Hypothalamus (tissue), 51 donors: ENCODE data around the gene VAPA.
A peak's percentile ranks its signal among the peaks of the same experiment; 100 is the strongest.

Experiments used
- DNase-seq, 51 donors: peaks; one replicate each; lab custom pipeline; 2025; lab: John Stamatoyannopoulos, UW

Gene VAPA

DNA sequence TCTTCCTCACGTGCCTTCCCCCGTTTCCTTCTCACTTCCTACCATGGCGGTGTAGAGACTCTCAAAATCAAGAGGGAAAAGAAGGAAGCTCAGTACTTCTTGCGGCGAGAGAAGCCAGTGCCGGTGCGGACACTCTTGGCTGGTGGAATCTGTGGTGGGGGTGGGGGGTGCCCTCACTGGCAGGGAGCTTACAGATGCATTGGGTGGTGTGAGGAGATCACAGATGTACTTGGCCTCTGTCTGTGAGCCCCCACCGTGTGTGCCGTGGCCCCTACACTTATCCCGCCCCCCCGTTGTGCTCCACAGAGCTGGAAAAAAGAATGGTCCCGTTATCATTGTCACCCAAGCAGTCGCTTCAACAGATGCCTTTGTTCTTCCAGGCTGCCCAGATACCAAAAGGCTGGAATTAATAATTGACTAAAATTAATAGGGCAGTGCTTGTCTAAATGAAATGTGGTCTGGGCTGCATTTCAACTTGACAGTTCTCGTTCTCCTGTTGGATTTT is 79.8 kb downstream of the VAPA start:
- peak in 6 of 51 donors; percentile 15 to 45 (median 20) for DNase-seq

DNA sequence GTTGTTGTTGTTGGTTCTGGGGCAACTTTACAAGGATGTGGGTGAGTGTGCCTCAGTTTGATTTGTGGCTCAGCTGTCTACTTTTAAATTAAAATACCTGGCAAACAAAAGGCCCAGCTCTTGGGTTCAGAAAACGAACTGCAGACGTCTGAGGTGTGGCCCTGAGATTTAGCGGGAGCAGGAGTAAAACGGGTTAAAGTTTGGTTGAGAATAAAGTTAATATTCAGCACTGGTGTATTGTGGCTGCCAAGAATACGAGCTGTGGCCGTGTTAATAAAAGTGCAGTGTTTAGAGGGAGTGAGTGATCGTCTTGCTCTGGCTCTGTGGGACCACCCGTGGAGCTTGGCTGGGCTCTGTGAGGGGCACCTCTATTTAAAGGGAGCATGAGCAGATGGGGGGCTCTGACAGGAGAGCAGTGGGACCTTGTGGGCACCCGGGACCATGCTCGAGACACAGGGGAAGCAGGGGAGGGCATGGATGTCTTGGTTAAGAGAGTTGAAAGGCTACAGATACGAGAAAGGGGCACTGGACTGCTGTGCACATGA is 80.3 kb downstream of the VAPA start:
- DNase-seq = no peak

DNA sequence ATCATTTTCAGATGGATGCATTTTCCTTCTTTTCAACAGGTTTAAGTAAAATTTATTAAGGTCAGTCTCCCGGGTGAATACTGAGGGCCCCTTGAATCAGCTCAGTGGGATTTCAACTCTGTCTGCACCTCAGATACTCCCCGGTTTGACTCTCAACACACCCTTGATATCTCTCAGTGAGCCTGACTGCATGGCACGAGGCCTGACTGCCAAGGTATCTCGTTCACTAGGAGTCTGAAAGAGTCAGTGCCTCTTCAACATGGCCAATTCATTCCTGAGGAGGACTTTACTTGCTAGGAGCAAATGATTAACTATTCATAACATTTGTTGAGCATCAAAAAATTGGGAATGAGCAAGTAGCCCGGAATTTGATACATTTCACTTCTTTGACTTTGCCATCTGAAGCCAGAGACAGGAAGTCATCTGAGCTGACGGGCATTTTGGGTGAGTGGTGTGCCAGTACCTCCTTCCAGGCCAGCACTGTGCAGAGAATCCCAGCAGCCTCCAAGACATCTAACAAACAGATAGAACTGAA is 81.0 kb downstream of the VAPA start:
- peak in 1 of 51 donors; percentile 9 for DNase-seq

DNA sequence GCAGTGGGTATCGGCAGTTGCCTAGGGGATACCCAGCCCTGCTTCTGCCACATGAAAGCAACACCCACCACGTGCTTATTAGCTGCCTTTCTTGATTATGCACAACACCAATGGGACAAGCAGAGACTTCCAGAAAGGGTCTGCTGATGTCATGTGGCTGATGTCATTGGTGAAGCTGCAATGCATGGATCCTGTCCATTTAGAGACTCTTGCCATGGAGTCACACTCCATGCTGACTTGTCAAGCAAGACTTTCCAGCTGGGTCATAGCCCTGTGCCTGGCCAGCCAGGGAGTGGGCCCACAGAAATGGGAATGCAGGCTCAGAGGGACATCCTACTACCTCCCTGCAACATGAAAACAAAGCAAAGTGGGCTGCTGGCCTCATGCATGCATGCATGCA is 81.8 kb downstream of the VAPA start:
- no peak for DNase-seq

DNA sequence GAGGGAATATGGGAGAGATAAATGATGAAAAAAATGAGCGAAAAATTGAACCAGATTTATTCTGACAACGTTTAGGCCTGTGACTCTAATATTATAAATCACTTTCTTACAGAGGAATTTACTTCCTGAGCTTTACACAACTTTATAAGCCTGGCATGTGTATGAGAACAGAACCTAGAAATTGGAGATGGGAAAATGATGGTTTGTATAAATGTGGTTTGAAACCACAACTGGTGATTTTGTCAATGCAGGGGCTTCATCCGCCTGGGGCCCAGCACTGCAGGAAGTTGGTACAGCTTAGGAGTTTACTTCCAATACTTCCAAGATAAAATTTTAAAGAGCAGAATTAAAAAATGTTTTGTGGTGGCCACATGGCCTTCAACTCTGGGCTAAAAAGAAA is 82.3 kb downstream of the VAPA start:
- no peak for DNase-seq

DNA sequence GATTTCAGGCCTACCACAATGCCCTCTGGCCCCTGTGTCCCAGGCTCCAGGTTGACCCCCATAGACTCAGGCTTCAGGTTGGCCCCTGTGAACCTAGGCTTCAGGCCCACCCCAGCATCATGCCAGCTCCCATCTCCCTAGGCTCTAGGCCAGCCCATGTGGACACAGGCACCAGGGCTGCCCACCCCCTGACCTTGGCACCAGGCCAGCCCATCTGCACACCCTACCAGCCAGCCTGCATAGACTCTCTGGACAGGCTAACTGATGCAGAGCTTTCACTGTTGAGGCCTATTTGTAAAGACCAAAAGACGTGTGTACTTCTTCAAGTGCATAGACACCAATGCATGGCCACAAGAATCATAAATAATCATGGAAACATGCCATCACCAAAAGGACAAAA is 83.9 kb downstream of the VAPA start:
- no peak for DNase-seq

DNA sequence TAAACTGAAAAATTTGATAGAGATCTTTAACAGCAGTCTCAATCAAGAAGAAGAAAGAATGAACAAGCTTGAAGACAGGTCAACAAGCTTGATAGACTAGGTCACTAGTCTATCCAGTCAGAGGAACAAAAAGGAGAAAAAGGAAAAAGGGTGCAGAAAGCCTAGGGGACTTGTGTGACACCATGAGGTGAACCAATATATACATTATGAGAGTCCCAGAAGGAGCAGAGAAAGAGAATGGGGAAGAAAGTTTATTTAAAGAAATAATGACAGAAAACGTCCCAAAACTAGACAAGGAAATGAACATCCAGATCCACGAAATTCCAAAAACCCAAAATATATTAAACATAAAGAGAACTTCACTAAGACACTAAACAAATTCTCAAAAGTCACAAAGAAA is 84.5 kb downstream of the VAPA start:
- DNase-seq = no peak

DNA sequence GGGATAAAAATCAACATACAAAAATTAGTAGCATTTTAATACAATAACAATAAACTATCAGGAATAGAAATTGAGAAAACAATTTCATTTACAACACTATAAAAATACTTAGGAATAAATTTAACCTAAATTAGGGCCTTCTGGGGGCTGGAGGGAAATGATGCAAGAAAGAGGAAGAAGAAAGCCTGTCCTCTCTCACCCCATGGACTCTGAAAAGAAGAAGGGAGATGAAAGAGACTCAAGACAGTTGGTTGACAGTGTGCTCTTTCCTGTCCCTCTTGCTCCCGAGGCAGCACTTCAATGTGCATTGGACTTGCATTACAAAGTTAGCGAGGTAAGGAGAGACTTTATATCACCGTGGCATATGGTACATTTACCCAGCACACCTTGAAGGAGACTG is 88.5 kb downstream of the VAPA start:
- DNase-seq = no peak

DNA sequence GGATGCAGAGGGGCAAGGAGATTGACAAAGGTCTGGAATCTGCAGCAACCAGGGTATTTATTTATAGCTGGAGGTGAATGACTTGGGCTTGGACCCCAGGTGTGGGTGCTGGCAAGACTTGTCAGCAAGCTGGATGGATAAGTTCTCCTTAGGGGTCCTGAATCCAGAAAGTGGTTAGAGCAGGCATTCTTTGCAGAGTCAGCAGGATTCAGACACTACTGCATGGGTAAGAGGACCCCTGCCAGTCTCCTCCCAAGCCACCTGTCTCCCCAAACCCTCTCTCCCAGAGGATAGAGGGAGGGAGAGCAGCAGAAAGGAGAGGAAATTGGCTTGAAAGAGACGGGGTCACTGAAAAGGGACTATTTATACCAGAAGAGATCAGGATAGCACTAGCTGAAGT is 89.5 kb downstream of the VAPA start:
- no peak for DNase-seq

DNA sequence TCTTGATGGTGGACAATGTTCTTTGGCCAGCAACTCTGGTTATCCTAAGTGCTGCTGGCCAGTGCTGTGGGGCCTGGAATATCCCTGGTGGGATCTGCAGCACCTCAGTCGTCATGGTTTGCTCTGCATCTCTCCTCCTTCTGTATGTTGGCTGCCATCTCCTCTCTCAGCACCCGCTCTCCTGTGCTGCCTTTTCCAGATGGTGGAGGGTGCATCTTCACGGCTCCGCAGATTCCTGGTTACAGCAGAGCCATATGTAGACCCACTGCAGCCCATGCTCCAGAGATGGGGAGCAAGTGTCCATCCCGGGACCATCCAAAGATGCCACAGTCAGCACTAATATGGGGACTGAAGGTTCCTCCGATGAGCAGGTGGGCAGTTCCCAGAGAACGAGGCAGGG is 90.0 kb downstream of the VAPA start:
- DNase-seq = no peak

DNA sequence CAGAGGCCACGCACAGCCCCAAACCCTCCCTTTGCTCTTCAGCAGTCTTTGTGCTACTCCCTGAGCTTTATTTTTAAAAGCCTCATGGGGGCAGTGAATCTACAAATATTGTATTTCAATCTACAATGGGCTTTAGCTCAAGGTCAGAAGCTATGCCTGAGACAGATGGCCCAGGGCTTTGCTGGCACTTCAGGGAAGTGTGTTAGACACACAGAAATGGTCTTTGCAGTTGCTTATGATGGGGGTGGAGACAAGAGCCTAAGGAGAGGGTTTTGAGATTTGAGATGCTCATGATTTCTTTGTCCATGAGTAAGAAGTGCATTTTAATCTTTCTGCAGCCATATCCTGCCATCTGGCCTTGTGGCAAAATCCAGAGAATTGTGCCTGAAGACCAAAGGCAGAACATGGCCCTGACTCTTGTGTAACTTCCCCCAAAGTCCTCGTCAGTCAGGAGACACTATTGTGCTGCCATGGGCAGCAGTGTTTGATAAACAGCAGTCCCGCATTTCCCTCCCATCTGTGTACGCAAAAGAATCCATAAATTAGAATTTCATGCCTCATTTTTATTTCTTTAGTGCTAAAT is 92.6 kb downstream of the VAPA start:
- peak in 2 of 51 donors; percentile 17 to 46 for DNase-seq

DNA sequence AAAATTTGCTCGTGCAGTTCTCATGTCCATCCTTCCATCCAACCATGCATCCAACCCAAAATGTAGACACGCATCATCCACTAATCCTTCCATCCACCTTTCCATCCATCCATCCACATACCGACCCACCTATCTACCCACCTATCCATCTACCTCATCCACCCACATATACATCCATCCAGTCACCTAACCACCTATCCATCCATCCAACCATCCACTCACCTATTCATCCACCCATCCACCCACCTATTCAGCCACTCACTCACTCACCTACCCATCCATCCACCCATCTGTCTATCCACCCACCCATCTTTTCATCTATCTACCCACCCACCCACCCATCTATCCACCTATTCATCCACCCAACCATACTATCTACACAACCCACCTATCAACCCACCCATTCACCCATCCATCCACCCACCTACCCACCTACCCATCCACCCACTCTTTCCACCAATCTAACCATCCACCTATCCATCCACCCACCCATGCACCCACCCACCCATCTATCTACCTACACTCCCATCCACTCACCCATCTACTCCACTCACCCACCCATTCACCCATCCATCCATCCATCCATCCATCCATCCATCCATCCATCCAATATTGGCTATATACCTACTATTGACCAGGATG is 94.3 kb downstream of the VAPA start:
- no peak for DNase-seq
